Smooth muscle cell (in vitro differentiated cells): ENCODE data around the gene FBXO48. TPM values are rescaled to one million over a fixed set of nuclear protein-coding genes. Genes with fewer than 3 reads are reported as not detected.

Experiments used
- DNase-seq: peaks from one replicate; lab custom pipeline; 2025; ENCODE audit not compliant: unreplicated experiment; lab: John Stamatoyannopoulos, UW
- H2AFZ ChIP-seq: fragments of 200-600 bp; sonication (generic); 2 replicates; pipeline ENCODE4 v1.6.0; 2016; ENCODE audit warnings: antibody characterized with exemption, low read depth, mild to moderate bottlenecking
- H3F3A ChIP-seq: fragments of 200-600 bp; sonication (generic); 2 replicates; pipeline ENCODE4 v1.6.0; 2017; ENCODE audit warnings: antibody characterized with exemption, low read depth
- H3K27ac ChIP-seq: fragments of 200-600 bp; sonication (generic); 2 replicates; pipeline ENCODE4 v1.5.1; 2016; ENCODE audit warnings: low read depth, mild to moderate bottlenecking
- H3K27me3 ChIP-seq: fragments of 200-600 bp; sonication (generic); 2 replicates; pipeline ENCODE4 v1.6.1; 2016; ENCODE audit warnings: low read depth, mild to moderate bottlenecking
- H3K36me3 ChIP-seq: fragments of 200-600 bp; sonication (generic); 2 replicates; pipeline ENCODE4 v1.5.1; 2016; ENCODE audit warnings: low read depth
- H3K4me1 ChIP-seq: fragments of 200-600 bp; sonication (generic); 2 replicates; pipeline ENCODE4 v1.5.1; 2016; ENCODE audit warnings: low read depth
- H3K4me2 ChIP-seq: fragments of 200-600 bp; sonication (generic); 2 replicates; pipeline ENCODE4 v1.6.0; 2016; ENCODE audit warnings: mild to moderate bottlenecking
- H3K4me3 ChIP-seq: fragments of 200-600 bp; sonication (generic); 2 replicates; pipeline ENCODE4 v1.5.1; 2016; ENCODE audit warnings: mild to moderate bottlenecking
- H3K79me2 ChIP-seq: fragments of 200-600 bp; sonication (generic); 2 replicates; pipeline ENCODE4 v1.6.0; 2016; ENCODE audit warnings: low read depth, mild to moderate bottlenecking
- H3K9ac ChIP-seq: fragments of 200-600 bp; sonication (generic); 2 replicates; pipeline ENCODE4 v1.6.0; 2016; ENCODE audit warnings: low read depth
- H3K9me3 ChIP-seq: fragments of 200-600 bp; sonication (generic); replicated peaks from 2 replicates; pipeline ENCODE4 v1.5.1; 2016; ENCODE audit warnings: low read depth
- H4K20me1 ChIP-seq: fragments of 200-600 bp; sonication (generic); 2 replicates; pipeline ENCODE4 v1.6.0; 2016; ENCODE audit warnings: low read depth
- WGBS: methylation state at CpG from one replicate; pipeline ENCODE4 v1.1.7; 2016; ENCODE audit warnings: low lambda C conversion rate; 5-methylcytosine and 5-hydroxymethylcytosine counted together
- polyA plus RNA-seq: library from polyadenylated mRNA; unstranded; fragments of >200 nt; fragmentation: Nextera tagmentation; extraction: Ambion mirVana; gene quantifications from 2 replicates; pipeline ENCODE4 v1.2.1, GENCODE V29; 2016
- total RNA-seq: library from RNA; depleted of rRNA; stranded (reverse); fragments of >200 nt; gene quantifications from 2 replicates; pipeline ENCODE4 v1.2.3, GENCODE V29; 2014
- TF ChIP-seq, protein P1 (sequence below): fragments of 200-600 bp; sonication (generic); IDR thresholded peaks from 2 replicates; pipeline ENCODE4 v1.5.1; 2017; ENCODE audit warnings: borderline replicate concordance, mild to moderate bottlenecking, antibody characterized with exemption; ENCODE audit not compliant: insufficient read depth, poor library complexity, severe bottlenecking

Gene FBXO48
- total and polyA plus RNA-seq, 2 experiments from 2014 or later: 0.42 to 0.81 TPM

DNA sequence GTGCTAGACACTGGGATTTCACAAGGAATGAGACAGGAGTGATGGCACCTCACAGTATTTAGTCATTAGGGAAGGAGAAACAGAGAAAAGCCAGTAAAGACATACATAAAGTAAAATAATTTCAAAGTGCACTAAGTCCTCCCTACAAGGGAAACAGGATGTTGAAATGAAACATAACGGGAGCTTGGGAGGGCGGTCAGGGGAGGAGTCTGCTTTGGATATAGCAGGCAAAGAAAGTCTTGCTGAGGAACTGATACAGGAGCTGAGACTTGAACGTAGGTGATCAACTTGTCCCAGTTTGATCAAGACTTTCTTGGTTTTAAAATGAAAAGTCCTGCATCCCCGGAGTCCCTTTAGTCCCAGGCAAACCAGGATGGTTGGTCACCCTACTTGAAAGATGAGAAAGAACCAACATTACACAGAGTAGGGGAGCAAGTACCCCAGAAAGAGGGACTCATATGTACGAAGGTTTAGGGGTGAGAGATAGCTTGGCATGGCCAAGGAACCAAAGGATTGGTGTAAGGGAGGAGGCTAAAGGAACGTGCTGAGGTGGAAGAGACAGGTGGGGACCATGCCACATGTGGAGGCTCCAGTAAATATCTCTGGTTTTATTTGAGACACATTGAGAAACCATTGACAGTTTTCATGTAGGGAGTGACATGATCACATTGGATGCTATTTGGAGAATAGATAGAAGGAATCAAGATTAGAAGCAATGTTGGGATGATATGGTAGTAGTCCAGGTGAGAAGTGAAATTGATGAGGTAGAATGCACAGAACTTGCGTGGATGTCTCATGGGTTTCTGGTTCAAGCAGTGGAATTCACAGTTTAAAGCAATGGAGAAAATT, 28.4 kb downstream of the FBXO48 start:
- Histone ChIP-seq H3K4me2 (no peak overlapping the region), H2AFZ (peak overlapping the region; percentile 41)
- TF ChIP-seq, protein P1, sequence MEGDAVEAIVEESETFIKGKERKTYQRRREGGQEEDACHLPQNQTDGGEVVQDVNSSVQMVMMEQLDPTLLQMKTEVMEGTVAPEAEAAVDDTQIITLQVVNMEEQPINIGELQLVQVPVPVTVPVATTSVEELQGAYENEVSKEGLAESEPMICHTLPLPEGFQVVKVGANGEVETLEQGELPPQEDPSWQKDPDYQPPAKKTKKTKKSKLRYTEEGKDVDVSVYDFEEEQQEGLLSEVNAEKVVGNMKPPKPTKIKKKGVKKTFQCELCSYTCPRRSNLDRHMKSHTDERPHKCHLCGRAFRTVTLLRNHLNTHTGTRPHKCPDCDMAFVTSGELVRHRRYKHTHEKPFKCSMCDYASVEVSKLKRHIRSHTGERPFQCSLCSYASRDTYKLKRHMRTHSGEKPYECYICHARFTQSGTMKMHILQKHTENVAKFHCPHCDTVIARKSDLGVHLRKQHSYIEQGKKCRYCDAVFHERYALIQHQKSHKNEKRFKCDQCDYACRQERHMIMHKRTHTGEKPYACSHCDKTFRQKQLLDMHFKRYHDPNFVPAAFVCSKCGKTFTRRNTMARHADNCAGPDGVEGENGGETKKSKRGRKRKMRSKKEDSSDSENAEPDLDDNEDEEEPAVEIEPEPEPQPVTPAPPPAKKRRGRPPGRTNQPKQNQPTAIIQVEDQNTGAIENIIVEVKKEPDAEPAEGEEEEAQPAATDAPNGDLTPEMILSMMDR: no peak

DNA sequence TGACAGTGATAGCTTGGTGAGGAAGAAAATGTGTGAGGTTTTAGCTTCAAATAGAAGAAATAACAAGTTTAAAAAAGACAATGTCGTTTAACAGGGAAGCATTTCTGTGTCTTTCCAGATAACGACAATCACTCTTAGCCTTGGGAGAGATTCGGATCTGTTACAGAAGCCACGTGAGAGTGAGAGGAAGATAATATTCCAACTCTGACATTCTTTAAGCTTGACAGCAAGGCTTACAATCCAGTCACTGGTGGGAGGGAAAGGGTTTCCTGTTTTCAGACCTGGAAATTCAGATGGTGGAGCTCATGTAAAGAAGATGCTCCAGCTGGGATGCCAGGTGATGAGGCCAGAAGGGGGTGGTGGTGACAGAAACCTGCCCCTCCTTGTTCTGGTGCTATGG, 30.8 kb downstream of the FBXO48 start:
- H3K9ac ChIP-seq: no peak overlapping the region
- H3K4me2 ChIP-seq: peak overlapping the region; percentile 28
- no peak overlapping the region for H3K27ac ChIP-seq
- DNase-seq: no peak
- 32% methylated on average over 4 of the region's 4 CpGs for WGBS
- peak overlapping the region; percentile 44 for H2AFZ ChIP-seq
- peaks cover 3% of the 10 kb centered on the region for H3K4me1 ChIP-seq
- no peaks in the 10 kb centered on the region for H3F3A ChIP-seq
- H3K79me2 ChIP-seq: no peaks in the 10 kb centered on the region
- TF ChIP-seq, protein P1: no peak
- no peak overlapping the region for H3K4me3 ChIP-seq
- H4K20me1 ChIP-seq: no peaks in the 10 kb centered on the region
- H3K27me3 ChIP-seq: no peaks in the 10 kb centered on the region
- H3K36me3 ChIP-seq: no peaks in the 10 kb centered on the region
- no peaks in the 10 kb centered on the region for H3K9me3 ChIP-seq

More for the DNA sequence above, 28.4 kb downstream of the FBXO48 start:
- no peaks in the 10 kb centered on the region for H3K79me2 ChIP-seq
- H3K9ac ChIP-seq: no peak overlapping the region
- H3F3A ChIP-seq: no peaks in the 10 kb centered on the region
- no peaks in the 10 kb centered on the region for H3K27me3 ChIP-seq
- no peak for DNase-seq
- 83% methylated on average over 7 of the region's 7 CpGs for WGBS
- H3K9me3 ChIP-seq: no peaks in the 10 kb centered on the region
- no peak overlapping the region for H3K4me3 ChIP-seq
- H4K20me1 ChIP-seq: no peaks in the 10 kb centered on the region
- no peaks in the 10 kb centered on the region for H3K36me3 ChIP-seq
- H3K27ac ChIP-seq: no peak overlapping the region
- peaks cover 3% of the 10 kb centered on the region for H3K4me1 ChIP-seq

DNA sequence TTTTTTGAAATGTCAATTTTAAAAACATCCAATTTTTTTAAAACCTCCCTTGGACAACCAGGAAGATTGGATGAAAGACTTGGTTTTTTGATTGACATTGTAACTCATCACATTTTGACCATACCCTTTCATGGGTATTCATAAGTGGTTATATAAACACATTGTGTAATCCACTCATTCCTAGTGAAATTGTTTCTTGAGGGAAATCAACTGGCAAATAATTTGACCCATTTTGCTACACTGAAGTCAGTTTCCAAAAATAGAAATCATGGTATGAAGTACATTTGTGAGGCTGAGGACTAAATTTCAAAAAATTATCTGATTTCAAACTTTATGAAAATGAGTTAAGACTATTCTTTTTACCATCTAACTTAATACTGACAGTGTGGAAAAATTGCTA, 31.5 kb downstream of the FBXO48 start:
- H3K4me1 ChIP-seq: peaks cover 3% of the 10 kb centered on the region
- H3K4me2 ChIP-seq: peak overlapping the region; percentile 28
- no peaks in the 10 kb centered on the region for H3F3A ChIP-seq
- H4K20me1 ChIP-seq: no peaks in the 10 kb centered on the region
- H3K36me3 ChIP-seq: no peaks in the 10 kb centered on the region
- H3K9ac ChIP-seq: no peak overlapping the region
- H3K27ac ChIP-seq: no peak overlapping the region
- H2AFZ ChIP-seq: no peak overlapping the region
- DNase-seq: no peak
- TF ChIP-seq, protein P1: no peak
- H3K79me2 ChIP-seq: no peaks in the 10 kb centered on the region
- H3K4me3 ChIP-seq: no peak overlapping the region
- no peaks in the 10 kb centered on the region for H3K9me3 ChIP-seq
- H3K27me3 ChIP-seq: no peaks in the 10 kb centered on the region

DNA sequence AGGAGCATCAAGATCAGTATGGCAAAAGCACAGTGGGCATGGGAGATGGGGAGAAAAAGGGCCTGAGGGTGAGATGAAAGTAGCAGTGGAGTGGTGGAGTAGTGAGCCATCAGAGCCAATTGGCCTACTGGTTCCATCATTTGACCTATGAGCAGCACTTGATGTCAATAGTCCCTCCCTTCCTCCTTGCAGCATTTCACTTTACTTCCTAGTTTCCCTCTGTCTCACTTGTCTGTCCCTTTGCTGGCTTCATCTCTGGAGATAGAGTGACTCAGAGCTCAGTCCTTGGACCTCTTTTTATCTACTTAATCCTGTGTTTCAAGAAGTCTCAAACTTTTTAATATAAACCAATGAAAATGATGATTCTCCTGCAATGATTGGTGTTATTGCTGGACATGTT, 32.1 kb downstream of the FBXO48 start:
- Histone ChIP-seq H3K4me3 (no peak overlapping the region), H3K9ac (no peak overlapping the region), H3K79me2 (no peaks in the 10 kb centered on the region), H2AFZ (no peak overlapping the region), H3K4me2 (no peak overlapping the region), H3F3A (no peaks in the 10 kb centered on the region), H4K20me1 (no peaks in the 10 kb centered on the region), H3K4me1 (peaks cover 3% of the 10 kb centered on the region), H3K27ac (no peak overlapping the region), H3K36me3 (no peaks in the 10 kb centered on the region), H3K27me3 (no peaks in the 10 kb centered on the region), H3K9me3 (no peaks in the 10 kb centered on the region)
- DNase-seq: no peak
- TF ChIP-seq, protein P1: no peak
